GM13977 (cell line): ENCODE measurements around the gene UCKL1.

Source experiments
- DNase-seq: peaks from one replicate; pipeline ENCODE4 v3.0.0; 2012; ENCODE audit warnings: low spot score
- CTCF ChIP-seq: IDR thresholded peaks from 2 replicates; pipeline ENCODE4 v1.5.1; 2012; ENCODE audit warnings: mild to moderate bottlenecking, control low read depth; ENCODE audit not compliant: insufficient read depth; ENCODE audit errors: extremely low read depth, missing control alignments
- in situ Hi-C: fragments of 300-500 bp; cut with MboI; formaldehyde crosslinking; loops from one replicate; pipeline ENCODE4 v1.12.0; 2022; ENCODE audit warnings: low sequenced_read_pairs, low pct_unique_long_range_greater_than_20kb, mixed read lengths, inconsistent platforms; ENCODE audit not compliant: unreplicated experiment

UCKL1 gene

DNA sequence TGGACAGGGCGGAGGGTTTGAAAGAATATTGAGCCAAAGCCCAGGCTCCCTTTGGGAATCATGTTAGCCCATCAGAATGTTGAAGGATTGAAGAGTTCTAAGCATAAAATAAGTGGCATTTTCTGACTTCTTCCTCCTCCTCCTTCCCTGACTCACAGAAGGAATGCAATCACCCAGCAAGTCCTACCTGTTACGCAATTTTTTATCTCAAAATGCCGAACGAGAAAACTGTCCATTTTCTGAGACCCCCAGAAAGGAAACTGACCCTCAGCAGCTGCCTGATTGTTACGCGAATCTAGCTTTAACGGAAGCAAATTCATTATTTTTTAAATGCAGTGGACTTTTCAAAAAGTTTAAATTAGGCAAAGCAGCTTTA lies 66.0 kb downstream of the UCKL1 start:
- in situ Hi-C loops, result no loop called here
- TF ChIP-seq CTCF, result no peak
- DNase-seq, result no peak
